Large intestine (tissue), 3 donors: ENCODE measurements around the gene TENT5A. TPM values are rescaled to one million over a fixed set of nuclear protein-coding genes. Genes with fewer than 3 reads are reported as not detected.
A peak's percentile ranks its signal among the peaks of the same experiment; 100 is the strongest.

Experiments used
- DNase-seq, 2 donors: peaks; one replicate each; pipeline versions ENCODE4 v3.0.0 to v3.0.0-alpha.2; 2013
- H3K27ac ChIP-seq: one replicate; pipeline ENCODE4 v1.5.1; 2013; ENCODE audit warnings: low read length
- H3K27me3 ChIP-seq: 2 replicates; pipeline ENCODE4 v1.6.1; 2013; ENCODE audit warnings: low read length; ENCODE audit not compliant: control insufficient read depth, insufficient read depth
- H3K36me3 ChIP-seq: 2 replicates; pipeline ENCODE4 v1.6.1; 2013; ENCODE audit warnings: low read length; ENCODE audit not compliant: control insufficient read depth, insufficient read depth
- H3K4me1 ChIP-seq: one replicate; pipeline ENCODE4 v1.6.1; 2013; ENCODE audit warnings: low read length; ENCODE audit not compliant: control insufficient read depth, insufficient read depth
- H3K4me3 ChIP-seq: one replicate; pipeline ENCODE4 v1.5.1; 2013; ENCODE audit warnings: low read length
- H3K9me3 ChIP-seq: one replicate; pipeline ENCODE4 v1.6.1; 2013; ENCODE audit warnings: mild to moderate bottlenecking, low read depth, low read length, moderate library complexity; ENCODE audit not compliant: control insufficient read depth
- WGBS: methylation state at CpG from one replicate; pipeline ENCODE4 v1.1.5; 2013; ENCODE audit warnings: low lambda C conversion rate; ENCODE audit not compliant: insufficient coverage; 5-methylcytosine and 5-hydroxymethylcytosine counted together
- polyA plus RNA-seq: library from polyadenylated mRNA; unstranded; fragments of 120-200 nt; gene quantifications from one replicate; pipeline ENCODE4 v1.2.1, GENCODE V29; 2013

Gene TENT5A
- polyA plus RNA-seq, 1 donor = 25.7 TPM

DNA sequence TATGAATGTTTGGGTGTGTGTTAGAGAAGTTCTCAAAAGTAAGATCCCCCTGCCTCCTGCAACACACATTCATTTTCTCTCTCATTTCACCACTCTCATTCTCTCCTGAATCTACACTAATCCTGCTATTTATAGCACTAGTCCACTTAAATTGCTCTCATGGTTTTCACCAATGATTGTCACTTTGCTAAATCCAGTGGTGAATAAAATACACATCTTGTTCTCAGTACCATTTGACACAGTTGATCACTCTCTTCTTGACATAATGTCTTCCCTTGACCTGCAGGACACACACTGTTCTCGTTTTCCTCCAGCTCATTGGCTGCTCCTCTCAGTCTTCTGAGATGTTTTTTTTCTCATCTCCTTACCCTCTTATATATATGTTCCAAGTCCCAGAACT lies 32.1 kb downstream of the TENT5A start:
- Histone ChIP-seq H3K27ac (no peak overlapping the region), H3K36me3 (no peaks in the 10 kb centered on the region), H3K4me1 (no peaks in the 10 kb centered on the region), H3K4me3 (no peak overlapping the region), H3K9me3 (no peaks in the 10 kb centered on the region), H3K27me3 (no peaks in the 10 kb centered on the region)
- WGBS = no CpG with 5 or more reads among the region's 1 CpG
- no peak for DNase-seq

DNA sequence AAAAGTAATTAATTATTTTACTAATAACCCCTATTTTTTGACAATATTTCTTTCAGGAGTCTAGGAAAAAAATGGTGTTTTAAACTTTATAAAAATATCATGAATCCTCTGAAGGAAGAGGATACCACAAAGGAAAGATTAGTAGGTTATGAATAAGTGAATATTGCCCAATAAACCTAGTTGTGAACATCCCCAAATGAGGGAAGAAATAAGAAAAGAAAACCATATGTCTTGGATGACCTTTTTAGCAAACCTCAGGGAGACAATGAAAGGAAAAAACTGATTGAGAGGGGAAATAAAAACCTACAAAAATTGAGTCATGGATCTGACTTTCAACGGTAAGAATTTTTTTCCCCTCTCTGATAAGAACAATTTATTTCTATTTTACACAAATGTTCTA lies 34.4 kb downstream of the TENT5A start:
- H3K9me3 ChIP-seq = no peaks in the 10 kb centered on the region
- no peak overlapping the region for H3K4me3 ChIP-seq
- H3K4me1 ChIP-seq = no peaks in the 10 kb centered on the region
- H3K27me3 ChIP-seq = no peaks in the 10 kb centered on the region
- DNase-seq = no peak
- WGBS = 100% methylated on average over 1 of the region's 1 CpG
- no peak overlapping the region for H3K27ac ChIP-seq
- H3K36me3 ChIP-seq = no peaks in the 10 kb centered on the region

DNA sequence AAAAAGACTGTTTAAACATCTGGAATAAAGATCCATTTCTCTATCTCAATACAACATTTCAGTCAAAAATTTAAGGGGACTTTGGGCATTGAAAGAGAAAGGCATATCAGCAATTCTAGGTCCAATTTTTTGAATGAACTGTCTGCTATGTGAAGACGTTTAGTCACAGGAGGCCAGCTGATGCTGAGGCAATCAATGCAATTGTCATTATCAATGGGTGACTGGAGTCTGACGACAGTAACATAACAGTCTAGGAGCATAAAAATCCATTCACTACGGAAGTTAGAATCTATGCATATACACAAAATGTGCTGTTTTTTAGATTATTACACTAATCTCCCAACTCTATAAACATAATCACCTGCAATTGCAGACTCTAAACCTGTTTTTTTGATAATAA lies 37.8 kb downstream of the TENT5A start:
- WGBS = no CpG with 5 or more reads among the region's 3 CpGs
- no peak for DNase-seq
- H3K4me1 ChIP-seq = no peaks in the 10 kb centered on the region
- H3K36me3 ChIP-seq = no peaks in the 10 kb centered on the region
- no peaks in the 10 kb centered on the region for H3K27me3 ChIP-seq
- H3K9me3 ChIP-seq = no peaks in the 10 kb centered on the region
- no peak overlapping the region for H3K4me3 ChIP-seq
- H3K27ac ChIP-seq = no peak overlapping the region

DNA sequence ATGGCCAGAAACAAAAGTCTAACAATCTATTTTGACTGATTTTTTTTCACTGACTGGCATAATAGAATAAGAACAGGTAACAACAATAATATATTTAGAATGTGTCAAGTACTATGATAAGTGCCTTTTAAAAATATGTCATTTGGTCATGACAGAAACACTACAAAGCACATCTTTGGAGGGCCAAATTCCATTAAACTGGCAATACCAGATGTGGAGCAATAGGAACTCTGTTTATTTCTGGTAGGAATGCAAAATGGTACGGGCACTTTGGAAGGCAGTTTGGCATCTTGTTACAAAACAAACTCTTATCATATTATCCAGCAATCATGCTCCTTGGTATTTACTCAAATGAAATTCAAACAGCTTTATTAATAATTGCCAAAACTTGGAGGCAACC lies 39.3 kb downstream of the TENT5A start:
- WGBS = no CpG with 5 or more reads among the region's 1 CpG

DNA sequence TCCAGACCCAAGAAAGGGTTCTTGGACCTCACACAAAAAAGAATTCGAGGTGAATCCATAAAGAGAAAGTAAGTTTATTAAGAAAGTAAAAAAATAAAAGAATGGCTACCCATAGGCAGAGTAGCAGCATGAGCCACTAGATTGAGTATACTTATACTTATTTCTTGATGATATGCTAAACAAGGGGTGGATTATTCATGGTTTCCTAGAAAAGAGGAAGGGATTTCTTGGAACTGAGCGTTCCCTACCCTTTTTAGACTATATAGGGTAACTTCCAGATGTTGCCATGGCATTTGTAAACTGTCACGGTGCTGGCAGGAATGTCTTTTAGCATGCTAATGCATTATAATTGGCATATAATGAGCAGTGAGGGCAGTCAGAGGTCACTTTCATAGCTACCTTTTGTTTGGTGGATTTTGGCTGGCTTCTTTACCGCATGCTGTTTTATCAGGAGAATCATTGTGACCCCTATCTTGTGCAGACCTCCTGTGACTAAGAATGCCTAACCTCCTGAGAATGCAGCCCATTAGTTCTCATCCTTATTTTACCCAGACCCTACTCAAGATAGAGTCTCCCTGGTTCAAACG lies 44.3 kb downstream of the TENT5A start:
- Histone ChIP-seq H3K27ac (no peak overlapping the region), H3K4me1 (no peaks in the 10 kb centered on the region), H3K36me3 (no peaks in the 10 kb centered on the region), H3K27me3 (no peaks in the 10 kb centered on the region), H3K9me3 (no peaks in the 10 kb centered on the region), H3K4me3 (no peak overlapping the region)
- DNase-seq = no peak
- WGBS = 81% methylated on average over 2 of the region's 5 CpGs

More for the DNA sequence above, 39.3 kb downstream of the TENT5A start:
- Histone ChIP-seq H3K4me1 (no peaks in the 10 kb centered on the region), H3K36me3 (no peaks in the 10 kb centered on the region), H3K4me3 (no peak overlapping the region), H3K27me3 (no peaks in the 10 kb centered on the region), H3K9me3 (no peaks in the 10 kb centered on the region), H3K27ac (no peak overlapping the region)
- DNase-seq = no peak

DNA sequence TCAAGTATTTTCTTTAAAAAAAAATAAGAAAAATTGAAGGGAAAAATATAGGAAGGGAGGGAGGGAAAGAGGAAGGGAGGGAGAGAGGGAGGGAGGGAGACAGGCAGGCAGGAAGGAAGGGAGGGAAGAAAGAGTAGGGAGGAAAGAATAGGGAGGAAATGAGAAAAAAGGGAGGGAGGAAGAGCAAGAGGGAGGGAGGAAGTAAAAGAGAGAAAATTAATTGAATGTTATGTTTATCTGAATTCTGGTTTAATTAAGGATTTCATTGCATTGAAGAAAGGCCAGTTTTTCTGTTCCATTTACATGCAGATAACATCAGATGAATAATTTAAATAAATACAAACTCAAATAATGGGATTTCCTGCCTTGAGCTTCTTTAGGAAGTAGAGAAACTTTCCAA lies 47.8 kb downstream of the TENT5A start:
- no peaks in the 10 kb centered on the region for H3K9me3 ChIP-seq

DNA sequence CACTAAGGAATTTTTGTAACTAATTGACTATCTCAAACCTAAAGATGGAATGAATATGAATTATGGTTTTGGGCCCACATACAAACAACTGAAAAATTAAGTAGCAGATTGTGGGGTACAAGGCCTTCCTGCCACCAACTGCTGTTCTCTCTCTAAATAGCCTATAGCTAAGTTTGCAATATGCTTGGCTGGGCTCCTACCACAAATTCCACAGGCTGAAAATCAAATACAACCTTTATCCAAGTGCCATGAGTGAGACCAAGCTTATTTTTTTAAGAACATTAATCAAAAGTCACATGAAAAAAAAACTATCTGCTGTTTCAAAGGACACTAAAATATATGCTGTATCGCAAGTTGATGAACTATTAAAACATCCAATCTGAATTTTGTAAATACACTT lies 52.1 kb downstream of the TENT5A start:
- H3K9me3 ChIP-seq = no peaks in the 10 kb centered on the region
- 100% methylated on average over 1 of the region's 1 CpG for WGBS

More for the DNA sequence above, 47.8 kb downstream of the TENT5A start:
- H3K27me3 ChIP-seq = no peaks in the 10 kb centered on the region
- H3K27ac ChIP-seq = no peak overlapping the region
- H3K4me1 ChIP-seq = no peaks in the 10 kb centered on the region
- H3K4me3 ChIP-seq = no peak overlapping the region
- no peak for DNase-seq
- no peaks in the 10 kb centered on the region for H3K36me3 ChIP-seq

DNA sequence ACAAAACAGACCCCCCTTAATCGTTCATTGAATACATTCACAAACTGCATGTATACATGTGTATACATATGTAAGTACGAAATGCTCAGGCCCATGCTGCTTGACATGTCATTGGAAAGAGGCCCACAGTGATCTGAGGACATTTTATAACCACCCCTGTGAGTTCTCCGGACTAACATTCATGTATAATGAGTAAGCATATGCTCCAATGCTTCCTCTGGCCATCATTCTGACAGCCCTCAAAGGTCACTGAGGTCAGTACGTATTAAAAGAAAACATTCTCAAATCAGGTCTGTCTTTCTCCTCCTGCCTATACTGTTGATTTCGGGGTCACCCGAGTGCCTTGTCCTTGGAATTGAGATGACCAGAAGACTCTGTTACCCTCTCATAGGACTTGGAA lies 54.9 kb downstream of the TENT5A start:
- H3K4me1 ChIP-seq = no peaks in the 10 kb centered on the region
- DNase-seq = no peak
- H3K27ac ChIP-seq = no peak overlapping the region
- H3K4me3 ChIP-seq = no peak overlapping the region
- no CpG with 5 or more reads among the region's 6 CpGs for WGBS
- no peaks in the 10 kb centered on the region for H3K9me3 ChIP-seq
- no peaks in the 10 kb centered on the region for H3K36me3 ChIP-seq
- H3K27me3 ChIP-seq = no peaks in the 10 kb centered on the region

More for the DNA sequence above, 52.1 kb downstream of the TENT5A start:
- H3K36me3 ChIP-seq = no peaks in the 10 kb centered on the region
- DNase-seq = no peak
- H3K27ac ChIP-seq = no peak overlapping the region
- H3K4me1 ChIP-seq = no peaks in the 10 kb centered on the region
- H3K27me3 ChIP-seq = no peaks in the 10 kb centered on the region
- no peak overlapping the region for H3K4me3 ChIP-seq

DNA sequence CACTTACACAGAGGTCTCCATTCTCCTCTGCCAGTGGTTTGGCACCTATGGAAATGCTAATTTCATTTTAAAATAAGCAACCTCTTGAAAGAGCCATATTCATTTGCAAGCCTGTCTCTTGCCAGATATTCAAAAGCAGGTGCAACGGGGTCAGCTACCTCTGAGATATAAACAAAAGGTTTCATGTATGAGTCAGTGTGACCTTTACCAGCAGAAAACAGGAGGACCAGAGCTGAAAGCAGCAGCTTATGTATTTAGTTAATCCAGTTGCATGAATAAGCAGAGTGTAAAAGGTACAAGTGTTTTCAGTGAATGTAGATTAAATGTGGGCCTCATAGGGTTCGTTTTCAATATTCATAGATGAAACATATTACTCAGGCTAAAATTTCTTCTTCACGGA lies 56.0 kb downstream of the TENT5A start:
- H3K4me3 ChIP-seq = no peak overlapping the region
- no CpG with 5 or more reads among the region's 3 CpGs for WGBS
- DNase-seq = peak; percentile 4 to 19
- H3K27ac ChIP-seq = no peak overlapping the region
- H3K9me3 ChIP-seq = no peaks in the 10 kb centered on the region
- H3K27me3 ChIP-seq = no peaks in the 10 kb centered on the region
- H3K4me1 ChIP-seq = no peaks in the 10 kb centered on the region
- no peaks in the 10 kb centered on the region for H3K36me3 ChIP-seq
